NCI-H748 (cell line): ENCODE results near the gene NFE2L2.
"Not testable (repeated sequence)": the region's sequence is repeated elsewhere in the genome, so short reads cannot be mapped to it uniquely, and the experiment has no call there.

Experiments used
- DNase-seq: peaks from one replicate; lab custom pipeline; 2025; ENCODE audit not compliant: unreplicated experiment; lab: John Stamatoyannopoulos, UW

The NFE2L2 gene

GRCh38 chr2:177204417-177204816 is 60.1 kb downstream of the NFE2L2 start:
- DNase-seq = no peak

GRCh38 chr2:177201919-177202346 is 62.6 kb downstream of the NFE2L2 start:
- DNase-seq = no peak

DNA sequence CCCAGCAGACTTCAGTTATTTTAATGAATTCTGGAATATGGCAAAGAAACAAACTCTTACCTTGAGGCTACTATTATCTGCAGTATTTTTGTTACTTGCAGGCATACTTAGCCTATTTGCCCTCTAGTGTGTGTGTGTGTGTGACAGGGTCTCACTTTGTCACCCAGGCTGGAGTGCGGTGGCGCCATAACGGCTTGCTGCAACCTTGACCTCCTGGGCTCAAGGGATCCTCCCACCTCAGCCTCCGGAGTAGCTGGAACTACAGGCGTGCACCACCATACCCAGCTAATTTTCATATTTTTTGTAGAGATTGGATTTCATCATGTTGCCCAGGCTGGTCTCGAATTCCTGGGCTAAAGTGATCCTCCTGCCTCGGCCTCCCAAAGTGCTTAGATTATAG is 64.1 kb downstream of the NFE2L2 start:
- DNase-seq = not testable (repeated sequence)

- no peak for DNase-seq
Observed at GRCh38 chr2:177195194-177195593, 69.3 kb downstream of the NFE2L2 start.

GRCh38 chr2:177193240-177193639 is 71.3 kb downstream of the NFE2L2 start:
- DNase-seq = no peak

GRCh38 chr2:177192788-177193187 is 71.7 kb downstream of the NFE2L2 start:
- no peak for DNase-seq

DNA sequence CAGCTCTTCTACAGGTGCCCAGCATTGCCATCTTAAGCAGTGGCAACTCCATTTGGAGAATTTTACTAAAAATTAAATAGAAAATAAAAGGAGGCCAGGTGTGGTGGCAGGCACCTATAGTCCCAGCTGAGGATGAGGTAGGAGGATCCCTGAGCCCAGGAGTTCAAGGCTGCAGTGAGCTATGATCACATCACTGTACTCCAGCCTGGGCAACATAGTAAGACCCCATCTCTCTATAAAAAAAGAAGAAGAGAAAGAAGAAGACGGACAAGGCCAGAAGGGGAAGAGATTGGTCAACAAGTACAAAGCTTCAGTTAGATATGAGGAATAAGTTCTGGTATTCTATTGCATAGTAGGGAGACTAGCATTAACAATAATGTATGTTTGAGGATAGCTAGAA is 73.6 kb downstream of the NFE2L2 start:
- no peak for DNase-seq

- no peak for DNase-seq
Observed at GRCh38 chr2:177188482-177189469, 75.8 kb downstream of the NFE2L2 start.

DNA sequence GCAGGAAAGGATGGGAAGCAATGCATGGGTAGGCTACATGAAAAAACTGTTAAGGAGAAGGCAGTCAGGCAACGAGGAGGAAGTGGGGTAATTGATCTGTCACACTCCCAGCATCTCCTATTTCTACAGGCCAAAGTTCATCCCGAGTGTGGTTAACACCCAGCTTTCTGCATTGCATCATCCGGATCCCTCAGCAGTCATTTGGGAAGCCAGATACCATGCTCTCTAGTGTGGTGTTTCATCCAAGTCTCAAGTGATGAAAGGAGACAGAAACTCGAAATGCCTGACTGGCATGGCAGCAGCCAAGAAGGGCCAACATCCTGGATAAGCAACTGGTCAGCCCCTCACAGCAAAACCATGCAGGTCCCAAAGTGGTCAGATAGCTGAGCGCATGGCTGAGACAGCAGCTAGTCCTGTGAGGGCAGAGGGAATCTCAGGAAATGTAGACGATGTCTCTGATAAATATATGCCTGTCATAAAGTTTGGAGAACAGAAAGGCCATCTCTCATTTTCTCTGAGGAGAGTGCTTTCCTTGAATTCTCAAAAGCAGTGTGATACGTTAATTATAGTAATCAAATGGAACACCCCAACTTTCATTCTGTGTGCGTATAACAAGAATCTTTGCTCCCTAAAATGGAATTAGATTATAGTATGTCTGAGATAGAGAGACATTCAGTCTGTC is 76.8 kb downstream of the NFE2L2 start:
- DNase-seq = no peak

DNA sequence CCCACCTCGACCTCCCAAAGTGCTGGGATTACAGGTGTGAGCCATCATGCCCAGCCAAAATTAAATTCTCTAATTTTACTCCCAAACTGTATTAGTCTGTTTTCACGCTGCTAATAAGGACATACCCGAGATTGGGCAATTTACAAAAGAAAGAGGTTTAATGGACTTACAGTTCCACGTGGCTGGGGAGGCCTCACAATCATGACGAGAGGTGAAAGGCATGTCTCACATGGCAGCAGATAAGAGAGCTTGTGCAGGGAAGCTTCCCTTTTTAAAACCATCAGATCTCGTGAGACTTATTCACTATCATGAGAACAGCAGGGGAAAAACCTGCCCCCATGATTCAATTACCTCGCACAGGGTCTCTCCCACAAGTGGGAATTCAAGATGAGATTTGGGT is 78.5 kb downstream of the NFE2L2 start:
- not testable (repeated sequence) for DNase-seq

GRCh38 chr2:177184606-177185005 is 79.9 kb downstream of the NFE2L2 start:
- DNase-seq = no peak

GRCh38 chr2:177183860-177184259 is 80.7 kb downstream of the NFE2L2 start:
- DNase-seq = no peak
